PC-3 (cell line): ENCODE results near the gene FSTL5. TPM values are rescaled to one million over a fixed set of nuclear protein-coding genes. Genes with fewer than 3 reads are reported as not detected.

Source experiments
- ATAC-seq: fragments of 200-7000 bp; cut with Tn5 transposase; 2 replicates; pipeline ENCODE4 v1.9.1; 2020; ENCODE audit warnings: mild to moderate bottlenecking, moderate library complexity
- BruUV-seq: library from RNA; stranded (reverse); fragments of 400-500 nt; replicated peaks from 2 replicates; lab custom pipeline; 2021; lab: Mats Ljungman, UMichigan
- CTCF ChIA-PET: fragments of 300-600 bp; sonication (Branson Sonifier 250); formaldehyde crosslinking; loops from one replicate; lab custom pipeline; 2022; ENCODE audit warnings: antibody characterized with exemption; lab: Charles Lee
- POLR2A ChIA-PET: fragments of 300-600 bp; sonication (Branson Sonifier 250); formaldehyde crosslinking; loops from one replicate; lab custom pipeline; 2022; ENCODE audit warnings: antibody characterized with exemption; ENCODE audit not compliant: unreplicated experiment; lab: Charles Lee
- DNase-seq: peaks from one replicate; pipeline ENCODE4 v3.0.0-alpha.2; 2015
- H2AFZ ChIP-seq: fragments of 300-600 bp; sonication (generic); 2 replicates; pipeline ENCODE4 v1.6.0; 2016; ENCODE audit warnings: antibody characterized with exemption, low read length
- H3F3A ChIP-seq: fragments of 300-600 bp; sonication (generic); one replicate; pipeline ENCODE4 v1.6.0; 2017; ENCODE audit warnings: antibody characterized with exemption, low read length, control low read depth, mild to moderate bottlenecking; ENCODE audit not compliant: unreplicated experiment
- H3K27ac ChIP-seq: fragments of 300-600 bp; sonication (generic); 2 replicates; pipeline ENCODE4 v1.5.1; 2016; ENCODE audit warnings: mild to moderate bottlenecking, low read length
- H3K27me3 ChIP-seq: fragments of 300-600 bp; sonication (generic); 2 replicates; pipeline ENCODE4 v1.6.1; 2016; ENCODE audit warnings: low read length, mixed read lengths
- H3K36me3 ChIP-seq: fragments of 300-600 bp; sonication (generic); 2 replicates; pipeline ENCODE4 v1.6.1; 2016; ENCODE audit warnings: low read depth, mixed run types, low read length, mixed read lengths
- H3K4me1 ChIP-seq: fragments of 300-600 bp; sonication (generic); 2 replicates; pipeline ENCODE4 v1.5.1; 2016; ENCODE audit warnings: low read length; ENCODE audit not compliant: insufficient read depth
- H3K4me2 ChIP-seq: fragments of 300-600 bp; sonication (generic); 2 replicates; pipeline ENCODE4 v1.6.0; 2016; ENCODE audit warnings: low read length
- H3K4me3 ChIP-seq: fragments of 300-600 bp; sonication (generic); 2 replicates; pipeline ENCODE4 v1.5.1; 2016; ENCODE audit warnings: mild to moderate bottlenecking, low read length, mixed read lengths
- H3K79me2 ChIP-seq: fragments of 300-600 bp; sonication (generic); 2 replicates; pipeline ENCODE4 v1.6.1; 2017; ENCODE audit warnings: low read length, mixed read lengths
- H3K9ac ChIP-seq: fragments of 300-600 bp; sonication (generic); 2 replicates; pipeline ENCODE4 v1.6.0; 2016; ENCODE audit warnings: mild to moderate bottlenecking, low read length
- H3K9me2 ChIP-seq: fragments of 300-600 bp; sonication (generic); replicated peaks from 2 replicates; pipeline ENCODE4 v1.6.1; 2016; ENCODE audit warnings: mixed run types, low read length, mixed read lengths
- H3K9me3 ChIP-seq: fragments of 300-600 bp; sonication (generic); 2 replicates; pipeline ENCODE4 v1.6.1; 2016; ENCODE audit warnings: low read length, mixed read lengths
- H4K20me1 ChIP-seq: fragments of 300-600 bp; sonication (generic); 2 replicates; pipeline ENCODE4 v1.6.1; 2016; ENCODE audit warnings: low read length, mixed read lengths
- CTCF ChIP-seq: fragments of 300-600 bp; sonication (generic); conservative IDR thresholded peaks from 2 replicates; pipeline ENCODE4 v1.5.1; 2017; ENCODE audit warnings: antibody characterized with exemption, low read depth, mild to moderate bottlenecking, low read length
- EZH2 ChIP-seq: fragments of 300-600 bp; sonication (generic); IDR thresholded peaks from one replicate; pipeline ENCODE4 v1.6.1; 2017; ENCODE audit warnings: antibody characterized with exemption, mild to moderate bottlenecking, low read length; ENCODE audit not compliant: unreplicated experiment
- EZH2phosphoT487 ChIP-seq: fragments of 300-600 bp; sonication (generic); IDR thresholded peaks from 2 replicates; pipeline ENCODE4 v1.6.1; 2018; ENCODE audit warnings: mild to moderate bottlenecking, antibody characterized with exemption, low read length, borderline replicate concordance
- intact Hi-C: fragments of 100-400 bp; cut with micrococcal nuclease; formaldehyde crosslinking; loops from 2 replicates; pipeline ENCODE4 v1.9.0; 2023
- total RNA-seq: library from RNA; depleted of rRNA; stranded (reverse); fragments of >200 nt; gene quantifications from 2 replicates; pipeline ENCODE4 v1.2.3, GENCODE V29; 2014

FSTL5 gene
- total RNA-seq, 1 experiment from 2014 or later: not detected

DNA sequence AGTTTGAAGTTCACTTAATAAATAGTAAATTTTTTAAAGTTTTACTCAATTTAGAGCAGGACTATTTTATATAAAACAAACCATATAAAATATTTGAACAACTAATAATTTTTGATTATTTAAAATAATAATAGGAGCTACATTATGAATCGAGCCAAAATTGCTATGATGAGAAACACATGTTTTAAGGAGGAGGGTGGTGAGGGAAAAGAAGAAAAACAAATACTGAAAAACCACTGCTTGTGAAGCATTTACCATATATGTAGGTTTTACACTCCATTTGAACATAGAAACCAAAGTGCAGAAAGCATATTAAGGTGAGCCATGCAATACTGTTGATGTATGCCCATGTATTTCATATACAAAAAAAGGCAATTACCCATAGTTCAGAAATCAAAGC, 448.9 kb downstream of the FSTL5 start:
- no peak for DNase-seq
- Histone ChIP-seq H3K27ac (no peak overlapping the region; the same call in 1 of the 2 replicates), H3K27me3 (no peaks in the 10 kb centered on the region), H3K4me2 (no peak overlapping the region), H3K4me3 (no peak overlapping the region), H3K4me1 (peaks cover 23% of the 10 kb centered on the region), H3K9ac (no peak overlapping the region), H4K20me1 (no peaks in the 10 kb centered on the region), H3K9me2 (no peaks in the 10 kb centered on the region), H3K36me3 (no peaks in the 10 kb centered on the region; the same call in 1 of the 2 replicates), H2AFZ (no peak overlapping the region), H3K79me2 (no peaks in the 10 kb centered on the region), H3F3A (peaks cover 4% of the 10 kb centered on the region), H3K9me3 (no peaks in the 10 kb centered on the region)
- CTCF ChIA-PET: no interaction called here
- ATAC-seq: no peak
- intact Hi-C loops: loop anchor here (5.0 kb wide), 2 partner anchors 148 to 222 kb away; no protein-coding TSS in a partner anchor
- POLR2A ChIA-PET: interaction anchor here (0.6 kb wide), 1 partner anchor 134 kb away, joined by 4 read pairs; no protein-coding TSS in a partner anchor
- TF ChIP-seq EZH2 (no peak), EZH2phosphoT487 (no peak), CTCF (no peak)
- BruUV-seq: no TSS peak

DNA sequence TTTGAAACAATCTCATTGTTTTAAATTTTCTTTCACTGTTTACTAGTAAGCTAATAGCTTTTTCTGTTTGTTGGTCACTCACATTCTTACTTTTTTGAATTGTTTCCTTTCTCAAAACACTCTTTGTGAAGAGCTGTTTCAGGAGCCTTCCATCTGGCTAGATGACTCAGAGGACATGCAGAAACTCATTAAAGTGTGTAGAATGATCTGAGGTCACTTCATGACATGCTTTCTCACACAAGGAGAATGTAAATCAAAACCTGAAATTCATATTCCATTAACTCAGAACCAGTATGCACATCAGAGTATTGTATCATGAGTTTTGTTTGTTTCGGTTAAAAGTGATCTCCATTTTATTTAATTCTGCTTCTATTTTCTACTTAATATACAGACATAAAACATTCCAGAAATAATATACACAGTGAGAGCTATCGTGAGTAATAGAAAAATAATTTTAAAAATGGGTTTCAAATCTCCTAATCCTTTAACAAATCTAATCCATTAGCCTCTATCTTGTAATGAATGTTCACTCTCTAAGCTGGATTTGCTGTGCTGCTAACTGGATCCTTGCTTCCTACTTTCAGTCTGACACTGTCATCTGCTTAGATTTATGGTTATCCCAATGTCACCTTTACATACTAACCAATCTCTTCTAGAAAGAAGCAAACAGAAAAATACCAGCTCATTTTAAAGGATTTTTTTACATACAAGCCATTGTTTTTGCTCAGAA, 449.6 kb downstream of the FSTL5 start:
- POLR2A ChIA-PET: no interaction called here
- Histone ChIP-seq H3K4me1 (peaks cover 23% of the 10 kb centered on the region), H3K9me3 (no peaks in the 10 kb centered on the region), H4K20me1 (no peaks in the 10 kb centered on the region), H3K36me3 (no peaks in the 10 kb centered on the region; the same call in 1 of the 2 replicates), H3K4me2 (peak overlapping the region; percentile 55), H3K27me3 (no peaks in the 10 kb centered on the region), H3K4me3 (no peak overlapping the region), H3K9me2 (no peaks in the 10 kb centered on the region), H2AFZ (peak overlapping the region; percentile 40; the same call in 1 of the 2 replicates), H3K27ac (peak overlapping the region; percentile 72), H3K9ac (peak overlapping the region; percentile 12; the same call in 1 of the 2 replicates), H3K79me2 (no peaks in the 10 kb centered on the region), H3F3A (peaks cover 4% of the 10 kb centered on the region)
- TF ChIP-seq CTCF (no peak), EZH2 (no peak), EZH2phosphoT487 (no peak)
- no TSS peak for BruUV-seq
- CTCF ChIA-PET: no interaction called here
- DNase-seq (peak; percentile 77), ATAC-seq (peak; percentile 90)
- intact Hi-C loops: loop anchor here (5.0 kb wide), 2 partner anchors 147 to 223 kb away; no protein-coding TSS in a partner anchor

DNA sequence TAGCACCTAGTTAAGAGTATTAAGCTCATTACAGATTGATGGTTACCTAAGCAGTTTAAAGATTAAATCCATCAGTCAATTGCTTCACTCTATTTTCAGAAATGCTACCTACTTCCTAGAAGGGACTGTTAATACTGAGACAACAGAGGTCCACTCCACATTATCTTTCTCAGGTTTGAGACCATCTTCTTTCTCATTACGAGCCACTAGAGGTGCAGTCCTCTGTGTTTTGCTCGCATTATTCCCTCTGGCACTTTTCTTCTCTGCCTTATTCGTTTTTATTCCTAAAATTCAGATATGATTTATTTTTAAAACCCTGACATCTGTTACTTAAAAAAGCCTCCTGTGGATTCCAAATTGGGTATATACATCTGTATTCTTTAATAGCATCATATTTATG, 459.1 kb downstream of the FSTL5 start:
- Histone ChIP-seq H3K27ac (no peak overlapping the region), H3K9me3 (no peaks in the 10 kb centered on the region), H3K27me3 (no peaks in the 10 kb centered on the region), H2AFZ (no peak overlapping the region), H3K9ac (no peak overlapping the region), H3K9me2 (no peaks in the 10 kb centered on the region), H4K20me1 (no peaks in the 10 kb centered on the region), H3K4me2 (no peak overlapping the region), H3K4me3 (no peak overlapping the region), H3K4me1 (no peaks in the 10 kb centered on the region), H3K79me2 (no peaks in the 10 kb centered on the region), H3F3A (no peaks in the 10 kb centered on the region), H3K36me3 (no peaks in the 10 kb centered on the region)
- BruUV-seq: no TSS peak
- intact Hi-C loops: no loop called here
- ATAC-seq (no peak), DNase-seq (no peak)
- CTCF ChIA-PET: no interaction called here
- POLR2A ChIA-PET: no interaction called here
- TF ChIP-seq EZH2phosphoT487 (no peak), CTCF (0 out of 2 replicates have a peak, but pooled peaks have one; percentile 13)
